Activated naive CD8-positive, alpha-beta T cell treated with anti-CD3 and anti-CD28 coated beads, Interleukin-2, amount 10 ng/mL, durations not matched to agents 7 days and 5 days (primary cell): ENCODE measurements around the gene SMIM44. TPM values are rescaled to one million over a fixed set of nuclear protein-coding genes. Genes with fewer than 3 reads are reported as not detected.
A peak's percentile ranks its signal among the peaks of the same experiment; 100 is the strongest.
"Not testable (repeated sequence)": the region's sequence is repeated elsewhere in the genome, so short reads cannot be mapped to it uniquely, and the experiment has no call there.

Experiments used
- ATAC-seq: fragments of 150-1000 bp; cut with Tn5 transposase; one replicate; pipeline ENCODE4 v1.10.0; 2021; ENCODE audit warnings: low read depth, moderate library complexity
- POLR2A ChIA-PET: fragments of 350-600 bp; sonication (Branson Sonifier 250); formaldehyde crosslinking; loops from one replicate; lab custom pipeline; 2021; ENCODE audit warnings: antibody characterized with exemption; lab: Charles Lee
- DNase-seq: peaks from one replicate; pipeline ENCODE4 v3.0.0; 2021
- H3K27ac Mint-ChIP-seq: one replicate; pipeline ENCODE4 v1.8.0; 2022; ENCODE audit warnings: mild to moderate bottlenecking, mixed read lengths
- H3K27me3 Mint-ChIP-seq: one replicate; pipeline ENCODE4 v1.8.0; 2022; ENCODE audit warnings: mild to moderate bottlenecking, moderate library complexity, mixed read lengths
- H3K36me3 Mint-ChIP-seq: one replicate; pipeline ENCODE4 v1.8.0; 2021; ENCODE audit warnings: mild to moderate bottlenecking, mixed read lengths
- H3K4me1 Mint-ChIP-seq: one replicate; pipeline ENCODE4 v1.8.0; 2021; ENCODE audit warnings: mixed read lengths
- H3K4me3 Mint-ChIP-seq: one replicate; pipeline ENCODE4 v1.8.0; 2022; ENCODE audit warnings: mild to moderate bottlenecking, moderate library complexity, mixed read lengths
- H3K9me3 Mint-ChIP-seq: one replicate; pipeline ENCODE4 v1.8.0; 2021; ENCODE audit warnings: mixed read lengths
- total RNA-seq, 2 experiments: library from RNA; stranded (reverse); gene quantifications; one replicate each; pipeline ENCODE4 v1.2.3, GENCODE V29; 2021

Gene SMIM44
- total RNA-seq, 2 experiments from 2014 or later: not detected

- no peak overlapping the region for H3K27ac Mint-ChIP-seq
- POLR2A ChIA-PET: no interaction called here
- no peak overlapping the region for H3K4me3 Mint-ChIP-seq
- H3K36me3 Mint-ChIP-seq: peaks cover 9% of the 10 kb centered on the region
- ATAC-seq: no peak
- no peaks in the 10 kb centered on the region for H3K9me3 Mint-ChIP-seq
- peaks cover 17% of the 10 kb centered on the region for H3K4me1 Mint-ChIP-seq
- DNase-seq: no peak
- no peaks in the 10 kb centered on the region for H3K27me3 Mint-ChIP-seq
These were observed 30.2 kb upstream of the SMIM44 start for GRCh38 chr19:3513229-3514140.

DNA sequence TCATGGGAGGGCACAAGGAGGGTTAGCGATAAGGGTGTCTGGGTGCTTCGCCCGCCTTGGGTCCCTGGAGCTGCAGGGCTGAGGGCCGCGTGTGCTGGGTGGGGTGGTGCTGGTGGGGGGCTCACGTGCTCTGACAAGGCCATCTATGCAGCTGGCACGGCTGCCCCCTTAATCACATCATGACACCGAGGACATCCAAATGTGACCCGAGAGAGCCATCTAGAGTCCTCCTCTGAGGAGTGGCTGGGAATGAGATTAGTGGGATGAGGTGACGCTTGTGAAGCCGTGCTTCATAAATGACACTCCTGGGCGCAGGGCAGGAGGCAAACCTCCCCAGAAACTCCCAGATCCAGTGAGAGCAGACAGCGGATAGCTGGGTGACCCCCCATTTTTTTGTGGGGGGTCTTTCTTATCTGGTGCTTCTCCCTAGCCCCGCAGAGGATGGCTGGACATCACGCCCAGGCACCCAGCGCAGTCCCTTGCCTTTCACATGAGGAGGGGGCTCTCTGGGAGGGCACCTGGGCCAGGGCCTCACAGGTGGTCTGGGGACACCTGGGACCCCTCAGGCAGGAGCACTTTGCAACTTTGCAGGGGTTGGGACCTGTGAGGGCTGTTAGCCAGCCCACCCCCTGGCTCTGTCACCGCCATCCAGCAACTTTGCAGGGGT is 29.5 kb upstream of the SMIM44 start:
- Mint-ChIP-seq H3K9me3 (no peaks in the 10 kb centered on the region), H3K27me3 (no peaks in the 10 kb centered on the region), H3K36me3 (peaks cover 11% of the 10 kb centered on the region), H3K4me3 (no peak overlapping the region), H3K27ac (no peak overlapping the region), H3K4me1 (peaks cover 20% of the 10 kb centered on the region)
- POLR2A ChIA-PET: no interaction called here
- ATAC-seq: no peak
- no peak for DNase-seq

GRCh38 chr19:3511506-3512251 is 28.4 kb upstream of the SMIM44 start:
- Mint-ChIP-seq H3K9me3 (no peaks in the 10 kb centered on the region), H3K4me3 (no peak overlapping the region), H3K27ac (no peak overlapping the region), H3K4me1 (peaks cover 23% of the 10 kb centered on the region), H3K36me3 (peaks cover 14% of the 10 kb centered on the region), H3K27me3 (no peaks in the 10 kb centered on the region)
- POLR2A ChIA-PET: no interaction called here
- no peak for ATAC-seq
- no peak for DNase-seq

- Mint-ChIP-seq H3K9me3 (no peaks in the 10 kb centered on the region), H3K4me3 (no peak overlapping the region), H3K27ac (no peak overlapping the region), H3K36me3 (peaks cover 14% of the 10 kb centered on the region), H3K27me3 (no peaks in the 10 kb centered on the region), H3K4me1 (peaks cover 19% of the 10 kb centered on the region)
- POLR2A ChIA-PET: no interaction called here
- no peak for DNase-seq
- ATAC-seq: no peak
These were observed 27.5 kb upstream of the SMIM44 start for GRCh38 chr19:3510727-3511126.

DNA sequence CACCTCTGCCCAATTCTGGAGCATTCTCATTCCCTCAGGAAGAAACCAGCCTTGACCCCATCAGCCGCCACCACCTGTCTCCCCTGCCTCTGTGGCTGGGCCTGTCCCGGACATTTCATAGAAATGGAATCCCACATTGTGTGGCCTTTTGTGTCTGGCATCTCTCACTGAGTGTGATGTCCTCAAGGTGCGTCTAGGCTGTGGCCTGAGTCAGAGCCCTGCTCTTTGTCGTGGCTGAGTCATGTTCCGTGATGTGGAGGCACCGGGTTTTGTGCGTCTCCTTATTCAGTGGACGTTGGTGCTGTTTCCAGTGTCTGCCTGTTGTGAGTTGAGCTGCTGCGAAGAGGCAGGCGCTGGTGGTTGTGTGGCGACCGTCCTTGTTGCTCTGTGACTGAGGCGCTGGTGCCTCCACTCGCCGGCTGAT is 26.3 kb upstream of the SMIM44 start:
- DNase-seq (no peak), ATAC-seq (no peak)
- H3K9me3 Mint-ChIP-seq: no peaks in the 10 kb centered on the region
- H3K4me3 Mint-ChIP-seq: peak overlapping the region; percentile 4
- POLR2A ChIA-PET: no interaction called here
- no peak overlapping the region for H3K27ac Mint-ChIP-seq
- H3K4me1 Mint-ChIP-seq: peaks cover 22% of the 10 kb centered on the region
- H3K36me3 Mint-ChIP-seq: peaks cover 14% of the 10 kb centered on the region
- no peaks in the 10 kb centered on the region for H3K27me3 Mint-ChIP-seq

DNA sequence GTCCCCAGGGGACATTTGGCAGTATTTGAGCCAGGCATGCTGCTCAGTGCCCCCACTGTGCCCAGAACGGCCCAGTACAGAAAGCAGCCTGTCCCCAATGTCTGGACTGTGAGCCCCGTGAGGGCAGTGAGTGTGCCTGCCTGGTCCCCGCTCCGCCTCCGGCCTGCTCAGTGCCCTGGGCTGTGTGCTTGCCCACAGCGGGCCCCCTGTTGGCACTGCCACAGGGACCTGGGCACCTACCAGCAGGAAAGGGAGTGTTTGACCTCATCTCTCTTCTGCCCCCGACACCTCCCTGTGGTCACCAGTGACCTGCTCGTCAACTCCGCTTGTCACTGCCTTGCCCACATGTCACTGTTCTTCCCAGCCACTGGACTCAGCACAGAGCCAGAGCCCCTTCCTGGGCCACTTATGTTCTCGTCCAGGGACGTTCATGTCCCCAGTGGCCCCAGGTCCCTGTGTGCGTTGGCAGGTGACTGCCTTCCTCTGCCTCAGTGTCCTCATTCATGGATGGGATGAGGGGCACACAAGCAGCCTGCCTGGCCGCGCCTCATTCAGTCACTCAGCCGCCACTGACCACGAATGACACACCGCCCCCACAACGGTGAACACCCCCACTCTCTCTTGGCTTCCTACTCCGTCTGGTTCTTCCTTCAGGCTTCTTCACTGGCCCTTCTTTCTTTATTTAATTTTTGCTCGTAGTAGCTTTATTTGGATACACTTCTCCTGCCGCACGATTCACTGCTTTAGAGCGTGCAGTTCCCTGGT is 25.7 kb upstream of the SMIM44 start:
- POLR2A ChIA-PET: no interaction called here
- no peaks in the 10 kb centered on the region for H3K27me3 Mint-ChIP-seq

DNA sequence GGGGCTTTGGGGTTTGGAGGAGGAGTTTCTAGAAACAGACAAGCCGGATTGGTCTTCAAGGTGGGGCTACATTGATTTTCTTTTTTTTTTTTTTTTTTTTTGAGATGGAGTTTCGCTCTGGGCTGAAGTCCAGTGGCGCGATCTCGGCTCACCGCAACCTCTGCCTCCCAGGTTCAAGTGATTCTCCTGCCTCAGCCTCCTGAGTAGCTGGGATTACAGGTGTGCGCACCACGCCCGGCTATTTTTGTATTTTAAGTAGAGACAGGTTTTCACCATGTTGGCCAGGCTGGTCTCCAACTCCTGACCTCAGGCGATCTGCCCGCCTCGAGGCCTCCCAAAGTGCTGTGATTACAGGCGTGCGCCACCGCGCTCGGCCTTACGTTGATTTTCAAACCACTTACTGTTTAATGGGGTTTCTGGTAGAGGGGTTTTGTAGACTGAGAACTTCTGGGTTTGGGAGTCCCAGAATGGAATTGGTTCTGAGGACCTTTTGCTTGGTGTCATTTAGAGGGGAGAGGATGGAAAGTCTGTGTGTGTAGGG is 24.9 kb upstream of the SMIM44 start:
- H3K4me3 Mint-ChIP-seq: peak overlapping the region; percentile 32
- ATAC-seq, H3K27ac Mint-ChIP-seq, POLR2A ChIA-PET, DNase-seq, H3K9me3 Mint-ChIP-seq, H3K27me3 Mint-ChIP-seq: not testable (repeated sequence)
- peaks cover 14% of the 10 kb centered on the region for H3K36me3 Mint-ChIP-seq
- H3K4me1 Mint-ChIP-seq: peaks cover 22% of the 10 kb centered on the region

More for the DNA sequence above, 25.7 kb upstream of the SMIM44 start:
- Mint-ChIP-seq H3K27ac (peak overlapping the region; percentile 6), H3K36me3 (peaks cover 14% of the 10 kb centered on the region), H3K4me3 (peak overlapping the region; percentile 4), H3K4me1 (peaks cover 22% of the 10 kb centered on the region), H3K9me3 (no peaks in the 10 kb centered on the region)
- ATAC-seq (no peak), DNase-seq (no peak)

DNA sequence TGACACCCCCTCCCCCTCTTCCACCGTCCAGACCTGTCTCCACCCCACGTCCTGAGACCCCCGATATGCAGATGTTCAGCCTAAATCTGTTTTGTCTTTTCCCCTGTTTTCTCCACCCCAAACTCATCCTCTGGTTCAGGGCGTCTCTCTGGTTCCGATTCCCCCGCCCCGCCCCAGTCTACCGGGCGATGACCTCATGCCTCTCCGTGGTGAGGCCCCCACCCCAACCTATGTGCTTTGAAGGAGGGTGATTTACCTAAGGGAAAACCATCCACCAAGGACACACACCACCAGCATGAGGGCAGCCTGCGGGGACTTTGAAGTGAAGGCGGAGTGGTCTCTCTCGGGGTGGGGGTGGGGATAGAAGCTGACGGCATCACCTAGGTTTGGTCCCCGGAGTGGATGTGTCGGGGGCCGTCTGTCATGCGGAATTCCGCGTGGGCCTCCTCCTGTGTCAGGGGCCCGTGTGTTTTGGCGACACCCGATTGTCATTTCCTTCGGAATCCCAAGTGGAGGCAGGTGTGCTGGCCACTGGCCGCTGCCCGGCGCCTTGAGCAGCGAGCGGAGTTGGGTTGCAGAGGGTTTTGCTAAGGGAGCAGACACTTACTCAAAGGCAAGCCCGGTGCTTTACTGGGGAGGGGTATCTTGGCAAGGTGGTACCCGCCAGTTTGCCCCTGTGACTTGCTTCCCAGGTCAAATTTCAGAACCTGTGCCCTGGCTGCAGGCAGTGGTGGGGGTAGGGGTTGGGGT is 24.3 kb upstream of the SMIM44 start:
- H3K36me3 Mint-ChIP-seq: peaks cover 14% of the 10 kb centered on the region
- ATAC-seq: no peak
- H3K4me3 Mint-ChIP-seq: peak overlapping the region; percentile 94
- peak overlapping the region; percentile 88 for H3K27ac Mint-ChIP-seq
- no peaks in the 10 kb centered on the region for H3K9me3 Mint-ChIP-seq
- no peaks in the 10 kb centered on the region for H3K27me3 Mint-ChIP-seq
- no peak for DNase-seq
- peaks cover 22% of the 10 kb centered on the region for H3K4me1 Mint-ChIP-seq
- POLR2A ChIA-PET: interaction anchor here (1.4 kb wide), 1 partner anchor 8 kb away, joined by 5 read pairs; no protein-coding TSS in a partner anchor

- ATAC-seq (peak; percentile 1), DNase-seq (peak; percentile 53)
- H3K36me3 Mint-ChIP-seq: peaks cover 14% of the 10 kb centered on the region
- H3K4me3 Mint-ChIP-seq: peak overlapping the region; percentile 94
- no peaks in the 10 kb centered on the region for H3K9me3 Mint-ChIP-seq
- POLR2A ChIA-PET: interaction anchor here (1.4 kb wide), 1 partner anchor 9 kb away, joined by 5 read pairs; no protein-coding TSS in a partner anchor
- H3K27me3 Mint-ChIP-seq: no peaks in the 10 kb centered on the region
- peak overlapping the region; percentile 88 for H3K27ac Mint-ChIP-seq
- H3K4me1 Mint-ChIP-seq: peaks cover 22% of the 10 kb centered on the region
These were observed 23.4 kb upstream of the SMIM44 start for GRCh38 chr19:3506384-3507340.

DNA sequence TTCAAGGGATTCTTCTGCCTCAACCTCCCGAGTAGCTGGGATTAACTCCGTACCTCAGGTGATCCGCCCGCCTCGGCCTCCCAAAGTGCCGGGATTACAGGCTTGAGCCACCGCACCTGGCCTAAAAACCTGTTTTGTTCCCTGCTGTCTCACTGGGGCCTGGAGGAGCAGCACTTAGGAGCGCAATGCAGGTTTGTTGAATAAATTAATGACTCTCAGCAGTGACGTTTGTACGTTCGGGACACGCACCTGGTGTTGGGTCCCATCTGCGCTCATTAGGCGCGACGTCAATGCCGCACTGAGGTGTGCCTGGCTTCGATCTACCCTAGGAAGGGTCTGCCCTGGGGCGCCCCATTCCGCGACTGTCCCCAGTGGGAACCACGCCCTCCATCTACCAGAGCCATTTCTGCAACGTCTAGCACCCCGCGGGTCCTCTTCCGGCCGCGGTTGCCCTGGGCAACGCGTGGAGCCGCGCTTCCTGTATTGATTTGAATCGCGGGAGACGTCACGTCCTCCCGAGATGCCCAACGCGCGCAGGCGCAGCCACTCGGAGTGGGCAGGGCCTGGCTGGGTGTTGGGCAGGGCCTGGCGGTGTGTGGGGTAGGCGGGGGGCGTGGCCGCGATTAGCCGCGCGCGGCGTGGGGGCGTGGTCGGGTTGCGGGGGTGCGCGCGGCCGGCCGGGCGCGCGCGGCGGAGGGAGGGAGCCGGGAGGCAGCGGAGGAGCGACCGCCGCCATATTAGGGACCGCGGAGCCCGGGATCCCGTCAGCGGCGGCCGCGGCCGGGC is 22.6 kb upstream of the SMIM44 start, which contains the start of gene FZR1:
Gene FZR1 (plus strand): TSS at position 714 of the 786 bp plus-strand sequence. CDS start 16,679 bp downstream, outside the sequence.
- POLR2A ChIA-PET: interaction anchor here (0.6 to 1.4 kb wide), 5 partner anchors 10 to 1454 kb away, joined by 3 to 5 read pairs (median 4); no protein-coding TSS in a partner anchor
- Mint-ChIP-seq H3K9me3 (no peaks in the 10 kb centered on the region), H3K4me1 (peaks cover 25% of the 10 kb centered on the region), H3K27ac (peak within 1 kb of the TSS; percentile 89), H3K27me3 (no peaks in the 10 kb centered on the region), H3K36me3 (peaks cover 14% of the 10 kb centered on the region), H3K4me3 (peak within 1 kb of the TSS; percentile 94)
- peak; percentile 93 for ATAC-seq
- DNase-seq: peak; percentile 99
